HG03097 (cell line): ENCODE measurements around the gene SLC35G4.
"Not testable (repeated sequence)": the region's sequence is repeated elsewhere in the genome, so short reads cannot be mapped to it uniquely, and the experiment has no call there.

ENCODE experiments used
- ATAC-seq: cut with Tn5 transposase; IDR thresholded peaks from one replicate; pipeline ENCODE4 v1.9.1; 2021; ENCODE audit not compliant: unreplicated experiment, low FRiP score

The SLC35G4 gene

GRCh38 chr18:11609488-11609887, at the start of gene SLC35G4:
TSS of gene SLC35G4 (plus strand) at chr18:11609596. CDS start at chr18:11609596, 0 bp downstream.
- ATAC-seq: not testable (repeated sequence)

DNA sequence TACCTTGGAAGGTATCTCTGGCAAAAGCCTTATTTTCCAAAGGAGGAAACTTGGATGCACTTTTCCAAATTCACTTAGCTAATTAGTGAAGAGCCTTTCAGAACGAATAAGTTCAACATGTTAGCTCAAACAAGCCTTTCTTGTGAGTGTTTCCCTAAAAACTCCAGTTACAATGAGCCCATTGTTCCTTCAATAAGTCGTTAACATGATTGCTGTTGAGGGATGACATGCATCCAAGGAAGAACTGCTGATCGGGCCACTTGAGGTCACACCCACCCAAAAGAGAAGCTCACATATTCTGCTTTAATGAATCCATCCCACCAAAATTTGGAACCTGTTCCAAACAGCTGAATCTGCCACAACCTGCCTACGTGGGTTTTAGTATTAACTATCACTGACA, 48.1 kb upstream of the SLC35G4 start:
- no peak for ATAC-seq

GRCh38 chr18:11565716-11566115, 43.7 kb upstream of the SLC35G4 start:
- ATAC-seq: no peak

DNA sequence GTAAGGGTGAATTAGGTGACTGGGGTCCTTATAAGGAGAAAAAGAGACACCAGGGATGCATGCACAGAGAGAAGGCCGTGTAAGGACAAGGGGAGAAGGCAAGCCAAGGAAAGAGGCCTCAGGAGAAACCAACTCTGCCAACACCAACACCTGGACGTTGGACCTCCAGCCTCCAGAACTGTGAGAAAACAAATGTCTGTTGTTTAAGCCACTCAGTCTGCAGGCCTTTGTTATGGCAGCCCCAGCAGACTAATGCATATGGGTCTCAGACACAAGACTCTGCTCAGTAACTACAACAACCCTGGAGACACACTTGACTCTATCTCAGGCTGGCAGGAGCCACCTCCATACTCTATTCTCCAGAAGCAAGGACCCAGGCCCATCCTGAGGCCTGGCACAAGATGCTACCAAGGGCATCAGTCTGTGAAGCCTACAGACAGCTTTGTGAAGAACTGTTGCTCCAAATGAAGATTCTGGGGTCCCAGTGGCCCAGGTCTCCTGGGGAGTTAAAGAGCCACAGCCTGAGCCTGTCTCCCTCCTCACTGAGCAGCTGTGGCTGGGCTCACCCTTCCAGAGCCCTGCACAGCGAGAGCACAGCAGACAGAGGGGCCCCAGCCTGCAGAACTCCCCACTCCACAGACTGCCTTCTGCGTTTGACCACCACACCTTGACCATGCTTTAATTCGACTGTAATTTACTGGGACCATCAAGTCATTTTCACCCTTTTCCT, 43.0 kb upstream of the SLC35G4 start:
- ATAC-seq: no peak

GRCh38 chr18:11567396-11567795, 42.0 kb upstream of the SLC35G4 start:
- ATAC-seq: no peak

DNA sequence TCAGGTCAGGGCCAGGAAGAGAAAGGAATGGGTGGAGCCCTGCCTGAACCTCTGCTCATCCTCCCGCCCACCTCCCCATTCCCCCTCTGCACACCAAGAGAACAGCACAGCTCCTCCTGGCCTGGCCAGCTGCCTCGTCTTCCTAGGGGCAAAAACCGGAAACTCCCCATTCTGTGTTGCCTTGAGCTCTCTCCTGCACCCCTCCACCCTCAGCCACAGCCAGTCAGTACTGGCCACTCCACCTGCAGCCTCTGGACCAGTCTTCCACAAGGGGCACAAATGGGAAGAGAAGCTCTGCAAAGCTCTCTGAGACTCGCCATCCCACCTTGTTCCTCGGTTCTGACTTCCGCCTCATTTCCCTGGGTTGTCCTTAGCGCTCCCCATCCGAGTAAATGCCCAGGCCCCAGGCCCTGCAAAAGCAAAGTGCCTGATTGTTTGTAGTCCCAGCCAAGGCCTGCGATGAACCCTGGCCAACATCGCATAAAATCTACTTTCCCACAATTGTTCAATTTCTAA, 39.3 kb upstream of the SLC35G4 start:
- ATAC-seq: no peak

- no peak for ATAC-seq
Observed at GRCh38 chr18:11570769-11571412, 38.5 kb upstream of the SLC35G4 start.

GRCh38 chr18:11572201-11572600, 37.2 kb upstream of the SLC35G4 start:
- no peak for ATAC-seq

- ATAC-seq: no peak
Observed at GRCh38 chr18:11574545-11574944, 34.9 kb upstream of the SLC35G4 start.

GRCh38 chr18:11577271-11578112, 31.9 kb upstream of the SLC35G4 start:
- ATAC-seq: no peak

- ATAC-seq: no peak
Observed at GRCh38 chr18:11578799-11579198, 30.6 kb upstream of the SLC35G4 start.

- no peak for ATAC-seq
Observed at GRCh38 chr18:11579916-11580315, 29.5 kb upstream of the SLC35G4 start.

GRCh38 chr18:11581286-11581685, 28.1 kb upstream of the SLC35G4 start:
- no peak for ATAC-seq

- ATAC-seq: no peak
Observed at GRCh38 chr18:11585596-11585995, 23.8 kb upstream of the SLC35G4 start.

DNA sequence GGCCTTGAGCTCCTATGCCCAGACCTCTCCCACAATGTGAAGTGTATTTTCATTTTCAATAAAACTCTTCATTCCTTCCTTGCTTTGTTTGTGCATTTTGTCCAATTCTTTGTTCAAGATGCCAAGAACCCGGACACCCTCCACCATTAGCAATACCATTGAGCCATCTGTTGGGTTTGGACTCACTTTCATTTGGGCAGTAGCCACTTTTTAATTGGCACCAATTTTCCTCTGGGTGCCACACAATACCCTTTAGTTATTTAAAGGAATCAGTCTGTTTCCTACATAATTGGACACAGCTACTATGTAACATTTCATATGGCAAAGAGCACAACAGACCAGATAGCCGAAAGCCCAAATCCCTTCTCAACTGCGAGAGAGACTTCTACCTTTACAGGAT, 22.5 kb upstream of the SLC35G4 start:
- ATAC-seq: no peak

GRCh38 chr18:11587432-11587831, 22.0 kb upstream of the SLC35G4 start:
- ATAC-seq: no peak

DNA sequence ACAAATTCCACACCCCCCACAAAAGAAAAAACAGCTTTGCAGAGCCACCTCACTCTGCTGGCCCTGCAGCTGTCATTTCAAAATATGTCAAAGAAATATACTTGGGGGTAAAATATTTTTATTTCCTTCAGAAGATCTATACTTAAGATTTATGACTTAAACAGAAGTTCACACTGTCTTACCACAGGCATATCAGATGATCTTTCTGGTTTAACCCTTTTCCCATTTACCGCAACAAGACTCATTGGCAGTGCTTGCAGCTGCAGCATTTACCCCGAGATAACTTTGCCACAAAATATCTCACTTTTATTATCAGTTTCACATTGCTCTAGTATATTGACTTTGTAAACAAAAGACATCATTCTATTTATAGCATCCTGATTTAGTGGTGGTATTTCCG, 21.6 kb upstream of the SLC35G4 start:
- ATAC-seq: no peak

- no peak for ATAC-seq
Observed at GRCh38 chr18:11591957-11592356, 17.4 kb upstream of the SLC35G4 start.

GRCh38 chr18:11600321-11600720, 9.1 kb upstream of the SLC35G4 start:
- no peak for ATAC-seq

GRCh38 chr18:11607906-11608305, 1.5 kb upstream of the SLC35G4 start:
- no peak for ATAC-seq

- ATAC-seq: not testable (repeated sequence)
Observed at GRCh38 chr18:11608618-11609017, 778 bp upstream of the SLC35G4 start.
